Measurements from ENCODE around the gene RIMBP2. TPM values are rescaled to one million over a fixed set of nuclear protein-coding genes. Genes with fewer than 3 reads are reported as not detected.

RIMBP2 gene
- total RNA-seq, 1 donor from 2014 or later: 47.7 TPM

DNA sequence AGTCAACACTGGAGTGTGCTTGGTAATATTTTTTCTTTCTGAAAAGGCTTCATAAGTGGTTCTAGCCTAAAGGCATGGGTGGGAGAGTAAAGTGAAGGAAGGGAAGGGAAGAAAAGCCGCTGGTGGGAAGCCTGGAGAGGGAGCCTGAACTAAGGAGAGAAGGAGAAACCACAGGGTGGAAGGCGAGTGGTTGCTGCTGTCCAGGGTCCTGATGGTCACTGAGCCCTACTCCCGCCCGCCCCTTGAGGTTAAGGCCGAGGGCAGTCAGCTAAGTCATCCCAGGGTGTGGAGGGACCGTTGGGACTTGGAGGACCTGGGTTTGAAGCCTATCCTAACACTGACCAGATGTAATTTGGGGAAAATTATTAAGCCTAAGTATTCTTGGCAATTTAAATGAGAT is 189.3 kb downstream of the RIMBP2 start:
- DNase-seq (ENCODE audit: low spot score in 2 of 2) (no peak), FAIRE-seq (no peak)

DNA sequence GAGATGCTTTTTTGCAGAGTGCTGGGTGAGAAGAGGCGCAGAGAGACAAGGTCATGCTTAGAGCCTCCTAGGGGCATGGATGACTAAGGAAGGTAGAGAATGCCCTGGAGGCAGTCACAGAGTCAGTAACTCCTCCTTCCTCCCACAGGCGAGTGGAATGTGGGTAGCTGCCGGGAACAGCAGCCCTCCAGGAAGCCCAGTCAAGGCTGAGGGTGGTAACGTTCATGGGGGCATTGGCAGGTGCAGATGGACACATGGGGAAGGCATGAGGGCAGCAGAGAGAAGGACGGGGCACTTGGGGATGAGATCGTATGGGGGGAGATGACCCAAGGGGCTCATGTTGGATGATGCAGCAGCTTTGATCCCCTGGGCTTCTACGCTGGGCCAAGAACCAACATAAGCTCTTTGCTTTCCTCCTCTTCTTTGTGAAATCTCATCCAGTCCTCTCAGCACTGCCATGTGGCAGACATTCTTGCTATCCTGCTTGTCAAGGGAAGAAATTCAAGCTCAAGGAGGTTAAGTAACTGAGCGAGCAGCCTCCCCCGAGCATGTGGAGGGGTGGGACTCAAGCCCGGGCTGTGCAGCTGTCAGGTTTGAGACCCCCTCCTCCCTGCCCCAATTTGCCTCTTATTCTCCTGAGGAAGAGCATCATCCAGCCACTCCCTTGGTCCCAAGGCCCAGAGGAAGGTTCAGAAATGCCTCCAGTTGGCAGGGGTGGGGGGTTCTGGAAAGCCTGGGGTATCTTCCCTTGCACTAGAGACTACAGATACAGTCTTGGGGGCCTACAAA is 190.5 kb downstream of the RIMBP2 start:
- DNase-seq (ENCODE audit: low spot score in 2 of 2) (no peak), FAIRE-seq (no peak)

DNA sequence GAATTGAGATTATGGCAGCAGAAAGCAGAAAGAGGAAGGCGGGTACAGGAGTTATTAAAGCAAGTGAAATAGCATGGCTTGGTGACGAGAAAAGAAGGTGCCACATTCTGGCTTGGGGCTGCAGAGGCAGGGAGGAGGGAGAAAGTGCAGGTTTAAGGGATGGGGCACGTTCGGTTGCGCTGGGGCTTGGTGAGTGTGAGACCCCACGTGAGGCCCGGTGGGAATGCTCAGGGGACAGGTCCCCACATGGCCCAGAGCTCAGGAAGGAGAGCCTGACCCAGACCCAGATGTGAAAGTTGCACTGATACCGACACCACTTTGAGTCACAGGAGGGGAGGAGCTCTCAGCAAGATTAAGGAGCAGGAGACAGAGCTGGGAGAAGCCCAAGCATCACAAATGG is 191.3 kb downstream of the RIMBP2 start:
- no peak for FAIRE-seq
- no peak for DNase-seq (ENCODE audit: low spot score in 2 of 2)

DNA sequence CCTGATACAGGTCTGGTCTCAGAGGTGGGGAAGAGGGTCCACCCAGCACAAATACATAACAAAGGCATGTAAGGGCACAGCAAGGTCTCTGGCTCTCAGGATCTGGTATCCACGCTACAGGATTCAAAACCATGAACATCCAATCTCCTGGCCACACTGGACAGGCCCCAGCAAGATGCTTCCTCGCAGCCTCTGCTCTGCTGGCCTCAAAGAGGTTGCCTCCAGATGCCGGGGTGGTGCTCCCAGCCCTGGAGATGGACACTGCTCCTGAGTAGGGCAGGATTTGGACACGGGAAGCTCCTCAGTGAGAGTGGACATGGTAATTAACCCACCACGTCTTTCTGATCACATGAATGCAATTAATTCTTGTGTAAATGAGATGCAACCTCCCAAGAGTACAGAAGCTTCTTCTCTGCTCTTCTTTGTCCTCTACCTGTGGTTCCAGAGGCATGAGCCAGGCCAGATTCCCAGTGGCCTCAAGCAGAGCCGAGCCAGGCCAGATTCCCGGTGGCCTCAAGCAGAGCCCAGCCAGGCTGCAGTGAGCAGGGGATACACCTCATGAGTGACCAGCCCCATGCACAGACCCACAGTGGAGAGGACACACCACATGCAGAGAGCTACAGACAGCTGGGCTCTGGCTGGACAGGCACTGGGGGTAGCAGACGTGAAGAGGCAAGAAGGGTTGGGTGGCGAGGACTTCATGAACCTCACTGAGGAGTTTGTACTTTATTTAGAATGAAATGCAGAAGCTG is 192.1 kb downstream of the RIMBP2 start:
- no peak for FAIRE-seq
- DNase-seq (ENCODE audit: low spot score in 2 of 2): no peak

DNA sequence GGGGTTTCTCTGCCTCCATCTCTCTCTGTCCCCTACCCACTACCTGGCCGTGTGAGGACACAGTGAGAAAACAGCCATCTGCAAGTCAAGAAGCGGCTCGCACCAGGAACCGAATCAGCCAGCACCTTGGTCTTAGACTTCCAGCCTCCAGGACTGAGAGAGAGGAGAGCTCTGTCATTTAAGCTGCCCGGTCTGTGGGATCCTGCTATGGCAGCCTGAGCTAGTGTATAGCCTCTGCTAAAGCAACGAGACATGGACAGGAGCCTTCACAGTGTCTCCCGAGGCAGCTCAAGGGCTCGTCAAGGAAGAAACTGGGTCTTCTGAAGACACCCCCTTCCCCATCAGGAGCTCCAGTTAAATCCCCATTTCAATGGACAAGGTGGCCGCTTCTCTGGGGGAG is 192.9 kb downstream of the RIMBP2 start:
- no peak for FAIRE-seq

DNA sequence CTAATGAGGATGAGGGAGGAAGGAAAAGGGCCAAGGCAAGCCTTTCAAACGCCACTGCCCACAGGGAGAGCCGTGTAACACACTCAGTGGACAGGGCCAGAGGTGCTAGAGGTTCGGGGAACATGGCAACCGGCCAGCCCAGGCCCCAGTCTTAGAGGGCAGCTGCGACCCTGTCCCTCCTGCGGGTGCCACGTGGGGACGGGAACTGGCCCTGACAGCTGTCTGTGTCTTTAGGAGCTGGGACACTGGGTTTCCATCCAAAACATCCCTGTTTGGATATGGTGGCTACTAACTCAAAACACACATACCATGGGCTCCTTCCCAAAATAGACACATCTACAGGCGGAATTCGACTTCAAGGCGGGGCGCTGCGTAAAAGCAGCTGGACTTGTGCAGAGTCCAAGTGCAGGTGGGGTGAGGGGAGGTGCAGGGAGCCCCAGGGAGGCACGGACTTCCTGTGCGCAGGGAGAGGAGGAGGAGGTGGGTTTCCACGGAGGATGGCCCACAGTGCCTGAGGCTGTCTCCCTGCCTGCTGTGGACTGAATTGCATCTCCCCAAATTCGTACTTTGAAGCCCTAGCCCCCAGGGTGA is 193.8 kb downstream of the RIMBP2 start:
- DNase-seq (ENCODE audit: low spot score in 2 of 2): no peak
- FAIRE-seq: no peak

More for the DNA sequence above, 192.9 kb downstream of the RIMBP2 start:
- no peak for DNase-seq (ENCODE audit: low spot score in 2 of 2)

DNA sequence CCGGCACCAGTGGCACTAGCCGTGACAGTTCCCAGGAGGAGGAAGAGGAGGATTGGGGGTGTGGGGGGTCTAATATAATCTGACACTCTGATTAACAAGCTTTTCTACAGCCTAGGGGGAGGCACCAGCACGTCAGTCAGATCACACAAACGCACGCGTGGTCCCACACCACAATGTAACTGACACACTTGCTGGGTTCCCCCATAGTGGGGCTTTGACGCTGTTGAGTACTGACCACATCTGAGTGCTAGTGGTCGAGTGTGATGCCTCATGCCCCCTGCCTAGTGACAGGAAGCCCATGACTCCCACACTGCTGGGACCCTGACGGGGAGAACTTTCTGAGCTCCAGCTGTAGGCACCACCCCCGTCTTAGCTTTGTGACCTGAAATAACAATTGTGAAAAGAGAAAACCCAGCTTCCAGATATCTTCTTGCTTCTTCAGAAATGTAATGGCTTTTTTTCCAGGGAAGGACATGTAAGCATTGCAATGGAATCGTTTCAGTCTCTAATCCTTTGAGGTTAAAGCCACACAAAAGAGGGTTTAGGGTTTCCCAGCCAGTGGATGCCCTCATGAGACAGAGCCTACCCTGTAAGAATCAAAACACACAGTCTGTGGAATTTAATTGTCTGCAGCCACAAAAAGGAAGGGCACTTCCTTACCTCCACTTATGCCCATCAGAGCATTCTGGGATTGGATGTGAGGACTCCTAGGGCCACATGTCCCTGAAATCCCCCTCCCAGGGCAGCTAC is 194.5 kb downstream of the RIMBP2 start:
- FAIRE-seq: no peak
- DNase-seq (ENCODE audit: low spot score in 2 of 2): no peak

DNA sequence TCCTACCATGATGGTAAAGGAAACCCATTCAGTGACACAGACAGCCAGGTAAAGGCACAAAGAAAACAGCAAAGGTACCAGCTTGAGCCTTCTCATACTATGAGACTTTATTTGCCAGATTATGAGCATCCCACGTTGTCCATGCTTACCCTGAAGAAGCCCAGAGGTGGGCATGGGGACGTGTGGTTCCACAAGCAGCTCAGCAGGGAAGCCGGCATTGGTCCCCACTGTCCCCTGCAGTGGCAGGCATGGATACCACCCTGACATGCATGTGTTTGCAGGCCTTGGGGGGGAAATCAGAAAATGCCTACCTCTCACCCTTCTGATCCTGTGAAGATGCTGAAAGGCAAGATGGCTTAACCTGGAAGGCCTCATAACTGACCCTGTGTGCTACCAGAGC is 195.3 kb downstream of the RIMBP2 start:
- DNase-seq (ENCODE audit: low spot score in 2 of 2) (no peak), FAIRE-seq (no peak)

DNA sequence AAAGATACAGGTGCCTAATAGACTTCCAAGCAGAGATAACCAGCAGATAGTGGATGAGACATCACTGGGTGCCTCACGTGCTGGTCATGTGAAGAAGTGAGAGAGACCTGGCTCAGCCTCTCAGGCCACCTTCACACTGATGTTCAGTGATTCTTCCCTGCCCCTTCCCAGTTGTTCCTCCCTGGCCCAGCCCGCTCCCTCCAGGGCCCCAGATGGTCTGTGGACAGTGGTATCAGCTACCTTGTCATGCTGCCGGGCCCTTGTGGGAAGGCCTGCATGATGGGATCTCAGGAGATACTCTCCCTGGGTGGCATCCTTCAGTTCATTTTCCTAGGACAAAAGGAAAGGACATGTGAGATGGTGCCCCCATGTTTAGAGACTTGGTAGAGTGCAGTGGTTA is 198.5 kb downstream of the RIMBP2 start:
- no peak for DNase-seq (ENCODE audit: low spot score in 2 of 2)
- FAIRE-seq: no peak

DNA sequence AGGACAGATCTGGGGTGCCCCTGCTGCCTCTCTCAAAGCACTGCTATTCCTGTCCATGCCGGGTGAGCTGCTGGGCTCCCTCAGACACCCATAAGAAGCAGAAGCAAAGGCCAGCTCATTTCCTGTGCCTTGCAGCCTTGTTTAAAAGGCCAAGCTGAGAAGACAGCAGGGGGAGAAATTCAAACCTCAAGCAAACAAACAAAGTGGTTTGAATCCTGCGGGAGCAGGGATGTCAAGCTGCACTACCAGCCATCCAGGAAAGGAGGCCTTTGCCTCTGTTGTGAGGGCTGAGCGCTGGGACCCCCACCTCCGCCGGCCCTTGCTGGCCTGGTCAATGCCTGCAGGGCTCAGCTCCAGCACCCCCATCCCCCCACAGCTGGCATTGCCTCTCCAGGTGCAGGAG is 201.9 kb downstream of the RIMBP2 start:
- DNase-seq (ENCODE audit: low spot score in 2 of 2): no peak

DNA sequence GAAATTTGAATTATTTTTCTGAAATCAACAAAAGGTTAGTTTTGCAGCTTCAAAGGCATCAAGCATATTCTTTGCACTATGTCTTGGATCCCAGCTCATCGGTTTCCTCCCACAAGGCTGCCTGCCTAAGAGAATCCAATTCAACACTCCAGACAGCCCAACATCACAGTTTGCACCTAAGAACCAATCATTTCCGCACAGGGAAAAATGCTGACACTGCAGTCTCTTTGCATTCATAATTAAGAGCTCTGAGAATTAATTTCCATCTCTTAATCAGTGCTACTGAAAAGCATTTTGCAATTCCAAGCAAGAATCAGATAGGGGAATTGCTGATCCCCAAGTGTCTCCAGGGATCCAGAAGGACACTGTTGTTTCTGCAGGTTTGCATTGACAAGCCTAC is 202.5 kb downstream of the RIMBP2 start:
- no peak for DNase-seq (ENCODE audit: low spot score in 2 of 2)
- FAIRE-seq: no peak

More for the DNA sequence above, 201.9 kb downstream of the RIMBP2 start:
- FAIRE-seq: no peak

DNA sequence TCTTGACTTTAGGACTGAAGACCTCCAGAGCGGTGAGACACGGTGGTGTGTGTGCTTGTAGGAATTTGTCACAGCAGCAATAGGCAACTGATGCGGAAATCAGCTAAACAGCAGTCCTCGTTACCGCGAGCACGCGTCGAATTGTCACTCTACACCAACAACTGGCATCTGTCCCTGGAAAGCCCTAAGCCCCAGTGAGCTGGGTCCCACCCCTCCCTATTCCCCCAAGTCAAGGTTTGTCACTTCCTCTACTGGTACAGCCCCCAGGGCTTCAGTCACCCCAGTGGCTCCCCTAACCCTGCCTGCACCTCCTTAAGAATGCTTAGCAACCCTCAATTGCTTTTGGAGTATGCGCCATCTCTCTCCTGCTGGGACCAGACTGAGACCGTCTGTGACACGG is 204.8 kb downstream of the RIMBP2 start:
- FAIRE-seq: no peak
- DNase-seq (ENCODE audit: low spot score in 2 of 2): no peak

DNA sequence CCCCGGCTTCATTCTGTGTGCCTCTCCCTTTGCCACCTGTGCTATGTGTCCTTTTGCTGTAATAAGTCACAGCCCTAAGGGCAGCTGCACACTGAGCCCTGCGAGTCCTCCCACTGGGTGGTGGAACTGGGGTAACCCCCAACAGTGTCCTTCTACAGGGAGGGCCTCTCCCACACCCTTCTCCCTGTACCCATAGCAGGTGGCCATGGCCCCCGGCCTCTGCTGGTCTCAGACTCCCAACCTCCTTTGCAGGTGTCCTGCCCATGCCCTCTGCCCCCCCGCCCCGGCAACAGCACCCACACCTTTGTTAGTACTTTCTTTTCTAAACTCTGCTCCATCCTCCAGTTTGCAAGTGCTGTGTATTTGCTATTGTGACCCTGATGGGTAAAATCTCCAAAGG is 206.6 kb downstream of the RIMBP2 start:
- FAIRE-seq (no peak), DNase-seq (ENCODE audit: low spot score in 2 of 2) (no peak)

DNA sequence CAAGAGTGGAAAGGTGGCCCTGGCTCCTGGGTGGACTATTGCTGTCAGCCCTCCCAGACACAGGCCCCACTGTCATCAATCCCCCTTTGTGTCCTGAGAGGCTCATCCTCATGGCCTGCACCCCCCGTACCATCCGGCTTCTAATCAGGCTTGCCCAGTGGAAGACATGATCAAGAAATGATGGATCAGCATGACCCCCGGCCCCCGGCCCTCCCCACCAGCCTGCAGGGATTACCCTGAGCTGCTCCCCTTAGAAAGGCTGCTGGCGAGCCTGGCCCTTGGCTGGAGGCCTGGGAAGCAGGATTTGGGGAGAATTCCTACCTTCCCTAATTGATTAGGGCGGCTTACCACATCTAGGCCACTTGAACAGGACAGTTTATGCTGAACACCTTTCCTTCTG is 207.3 kb downstream of the RIMBP2 start:
- FAIRE-seq: no peak
- no peak for DNase-seq (ENCODE audit: low spot score in 2 of 2)

DNA sequence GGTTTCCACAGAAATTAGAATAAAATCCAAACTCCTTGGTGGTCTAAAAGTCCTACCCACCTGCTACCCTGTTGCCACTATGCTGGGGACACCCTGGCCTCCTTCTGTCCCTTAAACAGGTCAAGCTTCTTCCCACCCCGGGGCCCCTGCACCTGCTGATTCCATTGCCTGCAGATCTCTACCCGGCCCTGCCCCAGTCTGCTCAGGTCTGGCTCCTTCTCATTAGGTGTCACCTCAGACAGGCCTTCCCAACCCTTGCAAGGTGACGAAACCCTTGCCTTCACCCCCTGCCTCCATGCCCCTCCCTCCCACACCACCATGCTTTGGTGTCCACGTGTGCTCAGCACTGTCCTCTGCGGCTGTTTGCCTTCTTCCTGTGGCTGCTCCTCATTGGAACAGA is 207.8 kb downstream of the RIMBP2 start:
- DNase-seq (ENCODE audit: low spot score in 2 of 2): no peak
- no peak for FAIRE-seq

DNA sequence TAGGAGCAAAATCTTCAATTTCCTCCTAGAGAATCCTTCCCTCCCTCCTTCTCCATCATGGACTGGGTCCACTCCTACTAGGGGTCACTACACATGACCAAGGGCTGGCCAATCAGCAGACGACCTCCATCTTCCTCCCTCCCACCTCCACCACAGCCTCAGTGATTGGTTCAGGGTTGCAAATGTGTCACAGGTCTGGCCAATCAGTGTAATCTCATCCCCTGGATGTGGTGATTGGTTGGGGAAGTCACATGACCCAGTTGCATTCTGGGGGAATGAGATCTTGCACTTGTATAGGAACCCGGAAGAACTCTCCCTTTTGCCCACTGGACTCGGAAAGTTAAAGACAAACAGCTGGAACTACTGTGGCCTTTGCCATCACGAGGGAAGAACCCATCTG is 209.3 kb downstream of the RIMBP2 start:
- DNase-seq (ENCODE audit: low spot score in 2 of 2) (no peak), FAIRE-seq (no peak)

DNA sequence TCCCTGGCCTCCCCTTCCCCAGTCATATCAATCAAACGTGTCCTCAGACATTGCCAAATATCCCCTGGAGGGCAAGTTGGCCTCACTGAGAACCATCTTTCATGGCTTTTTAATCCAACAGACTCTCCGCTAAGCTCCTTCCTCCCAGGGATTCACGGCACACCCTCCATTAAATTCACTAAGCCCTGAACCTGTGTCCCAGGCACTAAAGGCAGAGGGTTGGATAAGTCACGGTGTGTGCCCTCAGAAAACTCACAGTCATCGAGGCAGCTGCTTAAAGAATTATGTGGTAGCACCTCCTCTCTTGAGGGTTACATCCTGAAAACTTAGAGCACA is 211.3 kb downstream of the RIMBP2 start:
- DNase-seq (ENCODE audit: low spot score in 2 of 2) (no peak), FAIRE-seq (no peak)

DNA sequence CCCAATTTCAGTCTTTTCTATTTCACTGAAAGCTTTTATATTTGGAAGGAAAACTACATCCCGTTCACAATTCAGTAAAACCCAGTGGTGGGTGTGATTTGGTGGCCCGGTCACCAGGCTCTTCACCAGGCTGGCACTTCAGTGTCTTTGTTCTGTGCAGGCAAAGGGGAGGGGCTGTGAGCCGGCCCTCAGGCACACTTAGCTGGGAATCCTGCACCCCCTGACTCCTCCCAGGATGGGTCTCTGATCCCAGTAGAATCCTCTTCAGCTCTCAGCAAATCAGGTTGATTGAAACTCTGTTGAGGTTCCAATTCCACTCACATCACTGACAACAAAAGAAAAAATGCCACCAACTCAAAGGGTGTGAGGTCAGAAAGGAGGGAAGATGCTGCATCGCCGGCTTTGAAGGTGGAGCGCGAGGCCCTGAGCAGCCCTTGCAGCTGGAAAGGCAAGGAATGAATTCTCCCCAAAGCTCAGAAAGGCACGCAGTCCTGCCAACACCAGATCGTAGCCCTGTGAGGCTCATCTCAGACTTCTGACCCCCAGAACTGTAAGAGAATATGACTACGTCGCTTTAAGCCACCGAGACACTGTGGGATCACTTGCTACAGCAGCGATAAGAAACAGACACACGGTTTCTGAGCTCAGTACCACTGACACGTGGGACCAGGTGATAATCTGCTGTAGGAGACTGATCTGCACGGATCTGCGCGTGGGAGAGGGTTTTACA is 211.8 kb downstream of the RIMBP2 start:
- FAIRE-seq (no peak), DNase-seq (ENCODE audit: low spot score in 2 of 2) (no peak)

DNA sequence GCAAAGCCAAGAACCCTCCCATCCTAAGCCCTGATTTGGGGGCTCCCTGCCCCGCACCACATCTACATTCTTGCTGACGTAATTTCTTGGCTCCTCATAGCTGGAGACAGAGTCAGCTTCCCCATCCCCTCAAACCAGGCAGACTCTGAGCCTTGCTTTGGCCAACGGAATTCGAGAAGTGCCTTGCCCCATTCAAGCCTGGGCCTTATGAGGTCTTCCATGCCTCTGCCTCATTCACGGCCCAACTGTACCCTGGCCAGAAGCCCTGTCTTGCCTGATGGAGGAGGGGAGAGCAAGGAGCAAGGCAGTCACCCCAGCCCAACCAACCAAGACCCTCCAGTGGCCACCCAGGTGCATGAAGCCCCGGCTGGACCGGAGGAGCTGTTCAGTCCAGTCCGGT is 214.3 kb downstream of the RIMBP2 start:
- no peak for FAIRE-seq

DNA sequence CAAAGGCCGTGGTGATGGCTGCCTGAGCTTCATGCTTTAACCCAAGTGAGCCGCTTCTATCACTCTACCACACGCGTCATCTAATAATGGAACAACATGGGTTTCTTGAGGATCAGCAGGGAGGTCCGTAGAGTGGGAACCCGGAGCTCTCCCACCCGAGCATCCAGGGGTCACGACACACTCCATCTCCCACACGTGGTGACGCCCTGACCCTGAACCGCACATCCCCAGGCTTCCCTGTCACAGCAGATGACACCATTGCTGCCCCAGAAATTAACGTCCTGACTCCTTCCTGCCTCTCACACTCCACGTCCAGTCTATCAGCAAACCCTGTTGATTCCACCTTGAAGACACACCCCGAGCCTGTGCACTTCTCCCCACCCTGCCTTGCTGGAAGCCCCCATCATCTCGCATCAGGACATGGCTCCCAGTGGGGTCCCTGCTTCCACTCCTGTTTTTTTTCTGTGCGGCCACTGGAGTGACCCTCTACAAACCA is 215.2 kb downstream of the RIMBP2 start:
- no peak for DNase-seq (ENCODE audit: low spot score in 2 of 2)
- no peak for FAIRE-seq

More for the DNA sequence above, 214.3 kb downstream of the RIMBP2 start:
- no peak for DNase-seq (ENCODE audit: low spot score in 2 of 2)

All from frontal cortex (tissue), 4 donors.